GM11168 (cell line): ENCODE results near the gene CD9.
"Not testable (repeated sequence)": the region's sequence is repeated elsewhere in the genome, so short reads cannot be mapped to it uniquely, and the experiment has no call there.

ENCODE experiments used
- in situ Hi-C: fragments of 300-500 bp; cut with MboI; formaldehyde crosslinking; loops from one replicate; pipeline ENCODE4 v1.12.0; 2022; ENCODE audit warnings: low sequenced_read_pairs; ENCODE audit not compliant: unreplicated experiment

The CD9 gene, protein sequence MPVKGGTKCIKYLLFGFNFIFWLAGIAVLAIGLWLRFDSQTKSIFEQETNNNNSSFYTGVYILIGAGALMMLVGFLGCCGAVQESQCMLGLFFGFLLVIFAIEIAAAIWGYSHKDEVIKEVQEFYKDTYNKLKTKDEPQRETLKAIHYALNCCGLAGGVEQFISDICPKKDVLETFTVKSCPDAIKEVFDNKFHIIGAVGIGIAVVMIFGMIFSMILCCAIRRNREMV

DNA sequence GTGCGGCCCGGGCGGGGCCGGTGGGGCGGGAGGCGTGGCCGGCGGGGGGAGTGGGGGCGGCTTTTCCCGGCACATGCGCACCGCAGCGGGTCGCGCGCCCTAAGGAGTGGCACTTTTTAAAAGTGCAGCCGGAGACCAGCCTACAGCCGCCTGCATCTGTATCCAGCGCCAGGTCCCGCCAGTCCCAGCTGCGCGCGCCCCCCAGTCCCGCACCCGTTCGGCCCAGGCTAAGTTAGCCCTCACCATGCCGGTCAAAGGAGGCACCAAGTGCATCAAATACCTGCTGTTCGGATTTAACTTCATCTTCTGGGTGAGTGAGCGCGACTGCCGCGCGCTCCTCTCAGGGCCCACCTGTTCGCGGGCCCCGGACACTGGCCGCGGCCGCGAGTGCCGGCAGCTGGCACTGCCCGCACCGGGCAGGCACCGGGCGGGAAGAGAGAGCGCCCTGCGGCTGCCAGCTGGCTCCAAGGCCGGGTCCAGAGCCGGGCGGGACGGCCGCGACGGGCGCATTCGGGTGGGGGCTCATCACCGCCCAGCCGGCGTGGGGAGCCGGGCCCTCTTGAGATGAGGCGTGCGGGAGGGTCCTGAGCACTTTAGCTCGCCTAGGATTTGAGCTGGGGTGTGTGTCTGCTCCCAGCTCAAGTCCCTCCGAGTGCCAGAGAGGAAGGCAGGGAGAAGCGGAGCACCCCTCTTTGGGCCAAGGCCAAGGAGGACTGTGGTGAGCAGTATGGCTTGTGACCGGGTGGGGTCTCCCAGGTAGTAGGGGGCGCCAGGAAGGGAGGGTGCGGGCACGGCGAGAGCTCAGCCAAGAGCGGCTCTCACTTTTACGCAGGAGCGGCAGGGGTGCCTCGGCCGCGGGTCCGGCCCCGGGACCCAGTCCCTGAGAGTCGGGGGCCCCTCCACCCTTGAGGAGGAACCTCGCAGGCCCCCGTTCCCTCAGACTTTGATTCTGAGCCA is at the start of gene CD9:
Gene CD9, plus strand, starts transcription at position 145 of the 957 bp plus-strand sequence. Its CDS starts 100 bp downstream, at position 245.
- in situ Hi-C loops = no loop called here

GRCh38 chr12:6154730-6155459 is 45.3 kb upstream of the CD9 start:
- in situ Hi-C loops = no loop called here

- in situ Hi-C loops = no loop called here
Measured at GRCh38 chr12:6157482-6157881, 42.7 kb upstream of the CD9 start.

DNA sequence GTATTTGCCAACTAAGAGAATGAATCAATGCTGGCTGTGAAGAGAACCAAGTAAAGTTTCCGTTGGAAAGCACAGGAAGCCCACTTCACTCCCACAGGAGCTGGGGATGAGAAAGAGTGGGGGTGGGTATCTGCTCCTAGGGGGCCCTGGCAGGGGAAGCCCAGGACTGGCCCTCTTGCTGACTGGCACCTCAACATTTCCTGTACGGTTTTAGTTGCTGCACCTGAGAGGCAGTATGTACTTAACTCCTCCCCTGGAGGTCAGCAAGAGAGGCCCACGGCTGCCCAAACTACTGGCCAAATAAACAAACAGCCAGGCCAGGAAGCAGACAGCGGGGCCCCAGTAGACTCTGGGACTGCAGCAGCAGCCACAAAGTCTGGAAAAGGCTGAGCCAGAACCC is 41.9 kb upstream of the CD9 start:
- in situ Hi-C loops = no loop called here

GRCh38 chr12:6158749-6159148 is 41.5 kb upstream of the CD9 start:
- in situ Hi-C loops = no loop called here

- in situ Hi-C loops = not testable (repeated sequence)
Measured at GRCh38 chr12:6159166-6160011, 40.8 kb upstream of the CD9 start.

DNA sequence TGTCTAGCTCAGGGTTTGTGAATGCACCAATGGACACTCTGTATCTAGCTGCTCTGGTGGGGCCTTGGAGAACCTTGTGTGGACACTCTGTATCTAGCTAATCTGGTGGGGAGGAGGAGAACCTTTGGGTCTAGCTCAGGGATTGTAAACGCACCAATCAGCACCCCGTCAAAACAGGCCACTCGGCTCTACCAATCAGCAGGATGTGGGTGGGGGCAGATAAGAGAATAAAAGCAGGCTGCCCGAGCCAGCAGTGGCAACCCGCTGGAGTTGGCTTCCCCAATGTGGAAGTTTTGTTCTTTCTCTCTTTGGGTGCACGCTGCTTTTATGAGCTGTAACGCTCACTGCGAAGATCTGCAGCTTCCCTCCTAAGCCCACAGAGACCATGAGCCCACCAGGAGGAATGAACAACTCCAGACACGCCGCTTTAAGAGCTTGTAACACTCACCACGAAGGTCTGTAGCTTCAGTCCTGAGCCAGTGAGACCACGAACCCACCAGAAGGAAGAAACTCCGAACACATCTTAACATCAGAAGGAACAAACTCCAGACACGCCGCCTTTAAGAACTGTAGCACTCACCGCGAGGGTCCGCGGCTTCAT is 40.1 kb upstream of the CD9 start:
- in situ Hi-C loops = not testable (repeated sequence)

- in situ Hi-C loops = no loop called here
Measured at GRCh38 chr12:6161124-6161882, 38.9 kb upstream of the CD9 start.

GRCh38 chr12:6163416-6164060 is 36.7 kb upstream of the CD9 start:
- in situ Hi-C loops = no loop called here

DNA sequence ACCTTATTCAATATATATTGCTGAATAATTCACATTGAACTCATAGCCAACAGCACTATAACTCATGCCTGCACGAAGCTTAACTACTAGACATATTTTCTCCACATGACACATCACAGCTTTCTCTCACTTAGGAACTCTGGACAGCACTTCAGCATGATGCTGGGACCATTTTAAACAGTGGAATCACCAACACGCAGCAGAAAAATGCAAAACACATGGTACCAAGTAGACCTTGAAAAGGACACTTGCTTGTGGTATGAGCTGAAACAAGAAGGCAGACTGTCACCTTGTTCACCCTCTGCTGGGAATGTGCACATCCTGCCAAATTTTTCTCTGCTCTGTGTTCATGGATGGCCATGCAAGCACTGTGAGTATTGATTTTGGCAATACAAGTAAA is 34.8 kb upstream of the CD9 start:
- in situ Hi-C loops = no loop called here

DNA sequence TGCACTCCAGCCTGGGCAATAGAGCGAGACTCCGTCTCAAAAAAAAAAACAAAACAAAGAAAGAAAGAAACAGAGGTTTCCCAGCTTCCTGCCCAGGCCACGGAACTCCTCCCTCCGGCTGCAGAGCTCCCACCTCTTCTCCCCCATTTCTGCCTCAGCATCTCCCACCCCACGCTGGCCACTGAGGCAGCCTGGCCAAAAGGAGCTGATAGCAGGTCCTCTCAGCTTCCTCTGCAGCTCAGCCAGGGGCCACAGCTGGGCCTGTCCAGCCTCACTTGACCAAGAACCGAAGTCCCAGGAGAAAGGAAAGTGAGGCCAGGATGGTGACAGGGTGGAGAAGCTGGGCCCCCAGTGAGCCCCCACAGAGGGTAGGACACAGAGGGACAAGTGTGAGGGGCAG is 33.4 kb upstream of the CD9 start:
- in situ Hi-C loops = no loop called here

GRCh38 chr12:6167327-6168280 is 32.6 kb upstream of the CD9 start:
- in situ Hi-C loops = no loop called here

GRCh38 chr12:6171409-6172015 is 28.7 kb upstream of the CD9 start:
- in situ Hi-C loops = no loop called here

- in situ Hi-C loops = no loop called here
Measured at GRCh38 chr12:6172086-6172485, 28.1 kb upstream of the CD9 start.

DNA sequence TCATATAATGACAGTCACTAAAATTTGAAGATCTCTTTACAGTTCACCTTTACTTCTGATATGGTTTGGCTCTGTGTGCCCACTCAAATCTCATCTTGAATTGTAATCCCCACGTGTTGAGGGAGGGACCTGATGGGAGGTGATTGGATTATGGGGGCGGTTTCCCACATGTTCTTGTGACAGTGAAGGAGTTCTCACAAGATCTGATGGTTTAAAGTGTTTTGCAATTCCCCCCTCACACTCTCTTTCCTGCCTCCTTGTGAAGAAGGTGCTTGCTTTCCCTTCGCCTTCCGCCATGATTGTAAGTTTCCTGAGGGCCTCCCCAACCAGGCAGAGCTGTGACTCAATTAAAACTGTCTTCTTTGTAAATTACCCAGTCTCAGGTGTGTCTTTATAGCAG is 27.3 kb upstream of the CD9 start:
- in situ Hi-C loops = no loop called here

- in situ Hi-C loops = no loop called here
Measured at GRCh38 chr12:6177642-6178358, 22.4 kb upstream of the CD9 start.
